Subcutaneous adipose tissue (tissue), 4 donors: ENCODE measurements around the gene GIGYF2. TPM values are rescaled to one million over a fixed set of nuclear protein-coding genes. Genes with fewer than 3 reads are reported as not detected.

Source experiments
- CTCF ChIP-seq: fragments of 450-650 bp; IDR thresholded peaks from one replicate; pipeline ENCODE4 v1.5.1; 2016; ENCODE audit warnings: low read depth, mild to moderate bottlenecking, control low read depth, antibody characterized with exemption, moderate library complexity
- total RNA-seq, 4 donors: library from RNA; depleted of rRNA; stranded (reverse); fragments of >200 nt; gene quantifications; one replicate each; pipeline ENCODE4 v1.1.0, GENCODE V29; 2016

Gene GIGYF2
- total RNA-seq, 4 donors from 2014 or later, result 73.8 to 90.4 (median 82.6) TPM

- TF ChIP-seq CTCF, result no peak
Observed at GRCh38 chr2:232852676-232853075, 155.5 kb downstream of the GIGYF2 start.

- no peak for TF ChIP-seq CTCF
Observed at GRCh38 chr2:232854082-232854481, 157.0 kb downstream of the GIGYF2 start.

GRCh38 chr2:232857158-232857563 lies 160.0 kb downstream of the GIGYF2 start:
- no peak for TF ChIP-seq CTCF

- no peak for TF ChIP-seq CTCF
Observed at GRCh38 chr2:232859385-232859916, 162.3 kb downstream of the GIGYF2 start.

- TF ChIP-seq CTCF, result no peak
Observed at GRCh38 chr2:232860593-232861241, 163.6 kb downstream of the GIGYF2 start.

- no peak for TF ChIP-seq CTCF
Observed at GRCh38 chr2:232861353-232861752, 164.2 kb downstream of the GIGYF2 start.

GRCh38 chr2:232863996-232864395 lies 166.9 kb downstream of the GIGYF2 start:
- no peak for TF ChIP-seq CTCF
